ENCODE data around the gene SPECC1.

GRCh38 chr17:20253323-20253722 lies 244.2 kb downstream of the SPECC1 start:
- TF ChIP-seq CTCF (IDR thresholded peaks at IDR 0.05; ENCODE audit: insufficient read depth, low read depth, low read length) (no peak), EZH2 (IDR thresholded peaks at IDR 0.05; ENCODE audit: insufficient read depth, low read length) (no peak)

Measured in astrocyte (in vitro differentiated cells and primary cell).